PC-3 (cell line): ENCODE results near the gene APOO.

ENCODE experiments used
- EZH2 ChIP-seq: fragments of 300-600 bp; sonication (generic); IDR thresholded peaks from one replicate; pipeline ENCODE4 v1.6.1; 2017; ENCODE audit warnings: antibody characterized with exemption, mild to moderate bottlenecking, low read length; ENCODE audit not compliant: unreplicated experiment
- EZH2phosphoT487 ChIP-seq: fragments of 300-600 bp; sonication (generic); IDR thresholded peaks from 2 replicates; pipeline ENCODE4 v1.6.1; 2018; ENCODE audit warnings: mild to moderate bottlenecking, antibody characterized with exemption, low read length, borderline replicate concordance
- TF ChIP-seq, protein P1 (sequence below): fragments of 300-600 bp; sonication (generic); conservative IDR thresholded peaks from 2 replicates; pipeline ENCODE4 v1.5.1; 2017; ENCODE audit warnings: antibody characterized with exemption, low read depth, mild to moderate bottlenecking, low read length

DNA sequence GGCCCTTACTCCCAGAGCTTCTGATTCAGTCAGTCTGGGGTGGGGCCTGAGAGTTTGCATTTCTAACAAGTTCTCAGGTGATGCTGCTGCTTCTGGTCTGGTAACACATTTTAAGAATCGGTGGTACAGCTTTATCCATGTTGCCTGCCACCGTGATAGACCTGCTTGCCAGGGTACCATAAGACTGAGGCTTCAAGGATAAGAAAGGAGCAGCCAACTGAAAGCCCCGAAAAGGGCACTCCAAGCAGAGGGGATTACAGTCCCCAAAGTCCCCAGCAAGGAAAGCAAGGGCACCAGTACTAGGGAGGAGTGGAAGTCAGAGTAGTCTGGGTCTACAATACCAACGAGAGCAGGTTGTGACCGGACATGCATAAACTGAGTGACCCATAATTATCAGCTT lies 49.8 kb downstream of the APOO start:
- TF ChIP-seq, protein P1, sequence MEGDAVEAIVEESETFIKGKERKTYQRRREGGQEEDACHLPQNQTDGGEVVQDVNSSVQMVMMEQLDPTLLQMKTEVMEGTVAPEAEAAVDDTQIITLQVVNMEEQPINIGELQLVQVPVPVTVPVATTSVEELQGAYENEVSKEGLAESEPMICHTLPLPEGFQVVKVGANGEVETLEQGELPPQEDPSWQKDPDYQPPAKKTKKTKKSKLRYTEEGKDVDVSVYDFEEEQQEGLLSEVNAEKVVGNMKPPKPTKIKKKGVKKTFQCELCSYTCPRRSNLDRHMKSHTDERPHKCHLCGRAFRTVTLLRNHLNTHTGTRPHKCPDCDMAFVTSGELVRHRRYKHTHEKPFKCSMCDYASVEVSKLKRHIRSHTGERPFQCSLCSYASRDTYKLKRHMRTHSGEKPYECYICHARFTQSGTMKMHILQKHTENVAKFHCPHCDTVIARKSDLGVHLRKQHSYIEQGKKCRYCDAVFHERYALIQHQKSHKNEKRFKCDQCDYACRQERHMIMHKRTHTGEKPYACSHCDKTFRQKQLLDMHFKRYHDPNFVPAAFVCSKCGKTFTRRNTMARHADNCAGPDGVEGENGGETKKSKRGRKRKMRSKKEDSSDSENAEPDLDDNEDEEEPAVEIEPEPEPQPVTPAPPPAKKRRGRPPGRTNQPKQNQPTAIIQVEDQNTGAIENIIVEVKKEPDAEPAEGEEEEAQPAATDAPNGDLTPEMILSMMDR: no peak
- TF ChIP-seq EZH2 (no peak), EZH2phosphoT487 (no peak)
